OCI-LY7 (cell line): ENCODE results near the gene RBBP8NL.

Experiments
- CTCF ChIP-seq: fragments of 200-600 bp; sonication (generic); conservative IDR thresholded peaks from 2 replicates; pipeline ENCODE4 v1.5.1; 2014; ENCODE audit warnings: mild to moderate bottlenecking, antibody characterized with exemption, low read length, moderate library complexity, mixed read lengths
- EZH2phosphoT487 ChIP-seq: fragments of 200-600 bp; sonication (generic); IDR thresholded peaks from 2 replicates; pipeline ENCODE4 v1.6.1; 2018; ENCODE audit warnings: low read depth, borderline replicate concordance, mild to moderate bottlenecking, mixed run types, antibody characterized with exemption, low read length, moderate library complexity, mixed read lengths

- TF ChIP-seq CTCF = no peak
- no peak for TF ChIP-seq EZH2phosphoT487
Measured at GRCh38 chr20:62376112-62377063, 51.0 kb downstream of the RBBP8NL start.
